HepG2 (cell line): Measurements from ENCODE around the gene PLCB4. TPM values are rescaled to one million over a fixed set of nuclear protein-coding genes. Genes with fewer than 3 reads are reported as not detected.

Experiments
- ATAC-seq: fragments of 200-7000 bp; cut with Tn5 transposase; 3 replicates; pipeline ENCODE4 v1.9.1; 2020; ENCODE audit warnings: mild to moderate bottlenecking, moderate library complexity
- BruUV-seq: library from RNA; stranded (reverse); fragments of 400-500 nt; replicated peaks from 2 replicates; lab custom pipeline; 2021; lab: Mats Ljungman, UMichigan
- CTCF ChIA-PET: fragments of 300-600 bp; formaldehyde crosslinking; extraction: SDS; loops from one replicate; lab custom pipeline; 2021; ENCODE audit warnings: low total read pairs, inconsistent platforms, low intra/inter-chr PET ratio; lab: Yijun Ruan, JAX
- POLR2A ChIA-PET: fragments of 350-600 bp; sonication (Branson Sonifier 250); formaldehyde crosslinking; loops from one replicate; lab custom pipeline; 2020; ENCODE audit warnings: antibody characterized with exemption, inconsistent platforms; lab: Yijun Ruan, JAX
- DNase-seq: peaks from one replicate; pipeline ENCODE4 v3.0.0-alpha.2; 2015; ENCODE audit warnings: low spot score
- FAIRE-seq: peaks from 3 replicates; lab custom pipeline; 2011; peaks lifted over from hg19 to GRCh38; lab: Jason Lieb, UNC
- H2AFZ ChIP-seq: one replicate; pipeline ENCODE4 v1.6.1; 2011; ENCODE audit warnings: low read length, inconsistent platforms
- H3K27ac ChIP-seq: fragments of 300-600 bp; 3 replicates; pipeline ENCODE4 v1.8.0; 2011; ENCODE audit warnings: mixed run types, mild to moderate bottlenecking, mixed read lengths, low read length, inconsistent platforms; ENCODE audit not compliant: insufficient read depth; ENCODE audit errors: extremely low read length
- H3K27me3 ChIP-seq, 2 experiments: fragments of 200-600 bp in 1 of 2; 2 replicates in 1 of 2; 3 replicates in 1 of 2; pipeline versions ENCODE4 v1.6.0 to v1.8.0; 2011; ENCODE audit warnings: low read length in 2 of 2, mild to moderate bottlenecking in 2 of 2, moderate library complexity in 2 of 2, inconsistent platforms in 1 of 2; ENCODE audit not compliant: insufficient read depth in 2 of 2, control insufficient read depth in 1 of 2
- H3K36me3 ChIP-seq, 2 experiments: fragments of 200-600 bp in 1 of 2; replicated peaks in 1 of 2; 2 replicates in 1 of 2; 3 replicates in 1 of 2; pipeline versions ENCODE4 v1.5.1 to v1.8.0; 2011; ENCODE audit warnings: low read length in 2 of 2, inconsistent platforms in 1 of 2; ENCODE audit not compliant: insufficient read depth in 2 of 2, control insufficient read depth in 1 of 2
- H3K4me1 ChIP-seq: 2 replicates; pipeline ENCODE4 v1.5.1; 2012; ENCODE audit warnings: low read length, inconsistent platforms; ENCODE audit not compliant: insufficient read depth
- H3K4me2 ChIP-seq: 2 replicates; pipeline ENCODE4 v1.6.0; 2011; ENCODE audit warnings: low read depth, low read length, inconsistent platforms
- H3K4me3 ChIP-seq, 3 experiments: fragments of 200-600 bp in 1 of 3; sonication (generic), shearing (Covaris generic) in 1 of 3; replicated peaks in 1 of 3; 2 replicates each; pipeline ENCODE4 v1.5.1; 2011 to 2016; ENCODE audit warnings: low read length in 3 of 3, inconsistent platforms in 2 of 3, low read depth in 2 of 3, mild to moderate bottlenecking in 2 of 3, control low read depth in 1 of 3, mixed read lengths in 1 of 3; ENCODE audit not compliant: insufficient read depth in 1 of 3
- H3K79me2 ChIP-seq: one replicate; pipeline ENCODE4 v1.6.1; 2011; ENCODE audit warnings: low read length, inconsistent platforms; ENCODE audit not compliant: insufficient read depth
- H3K9ac ChIP-seq: 2 replicates; pipeline ENCODE4 v1.6.0; 2011; ENCODE audit warnings: mild to moderate bottlenecking, low read depth, low read length, inconsistent platforms; ENCODE audit not compliant: insufficient read depth
- H3K9me3 ChIP-seq: 2 replicates; pipeline ENCODE4 v1.5.1; 2012; ENCODE audit warnings: mild to moderate bottlenecking, low read length
- H4K20me1 ChIP-seq: 2 replicates; pipeline ENCODE4 v1.6.0; 2011; ENCODE audit warnings: inconsistent platforms, mild to moderate bottlenecking, low read length, moderate library complexity; ENCODE audit not compliant: insufficient read depth
- NFE2L1 ChIP-seq: sonication (generic); formaldehyde crosslinking; IDR thresholded peaks from 2 replicates; pipeline ENCODE4 v1.4.0; 2020; ENCODE audit warnings: missing genetic modification reagents, mild to moderate bottlenecking, borderline replicate concordance
- TBX3 ChIP-seq: fragments of 450-650 bp; IDR thresholded peaks from 2 replicates; pipeline ENCODE4 v1.6.1; 2017; ENCODE audit warnings: antibody characterized with exemption, mild to moderate bottlenecking, inconsistent platforms, borderline replicate concordance
- ZNF292 ChIP-seq: sonication (generic); formaldehyde crosslinking; IDR thresholded peaks from 2 replicates; pipeline ENCODE4 v1.8.1; 2022; ENCODE audit warnings: mild to moderate bottlenecking, low read depth, missing genetic modification reagents, borderline replicate concordance
- ZNF451 ChIP-seq: sonication (generic); formaldehyde crosslinking; IDR thresholded peaks from 2 replicates; pipeline ENCODE4 v1.5.0; 2020; ENCODE audit warnings: mild to moderate bottlenecking, missing genetic modification reagents
- WGBS: methylation state at CpG from one replicate; pipeline ENCODE4 v1.1.6; 2017; ENCODE audit warnings: low lambda C conversion rate; 5-methylcytosine and 5-hydroxymethylcytosine counted together
- in situ Hi-C: cut with HindIII; loops from 2 replicates; pipeline ENCODE4 v1.10.0; 2017; ENCODE audit warnings: low pct_unique_long_range_greater_than_20kb; ENCODE audit not compliant: extremely low pct_ligation_motif_present
- intact Hi-C: fragments of 100-400 bp; cut with micrococcal nuclease; formaldehyde crosslinking; loops from one replicate; pipeline ENCODE4 v1.10.0; 2022; ENCODE audit not compliant: unreplicated experiment
- polyA plus RNA-seq, 8 experiments: library from polyadenylated mRNA; depleted of rRNA in 3 of 8; stranded (reverse) in 7 of 8; unstranded in 1 of 8; fragments of >200 nt; fragmentation: Illumina TruSeq in 4 of 8; extraction: Trizol in 4 of 8; gene quantifications; 2 replicates each; pipeline versions ENCODE4 v1.2.1 to v1.2.3, GENCODE V29; 2011 to 2016; ENCODE audit warnings: low read depth in 4 of 8, missing spikeins in 1 of 8, mixed read lengths in 1 of 8; ENCODE audit not compliant: insufficient read depth in 1 of 8
- total RNA-seq, 5 experiments: library from RNA; depleted of rRNA; stranded (reverse); fragments of >200 nt; fragmentation: Illumina TruSeq; extraction: Trizol; gene quantifications; 2 replicates each; pipeline ENCODE4 v1.2.3, GENCODE V29; 2016; ENCODE audit warnings: low read depth in 1 of 5
- TF ChIP-seq, protein P1 (sequence below): IDR thresholded peaks from 2 replicates; pipeline ENCODE4 v1.6.1; 2016; ENCODE audit warnings: low read depth, missing genetic modification reagents, missing compliant biosample characterization
- TF ChIP-seq, protein P2 (sequence below): sonication (generic); formaldehyde crosslinking; IDR thresholded peaks from 2 replicates; pipeline ENCODE4 v1.8.1; 2023; ENCODE audit warnings: mild to moderate bottlenecking, missing genetic modification reagents
- TF ChIP-seq, protein P3 (sequence below): sonication (generic); formaldehyde crosslinking; IDR thresholded peaks from 2 replicates; pipeline ENCODE4 v1.5.0; 2020; ENCODE audit warnings: mild to moderate bottlenecking, missing genetic modification reagents, borderline replicate concordance

Gene PLCB4
- total and polyA plus RNA-seq, 2 of the 13 experiments (the other 11 are each of a cell fraction or from before 2014, with no cell fraction given): 0.01 TPM; not detected in 1

DNA sequence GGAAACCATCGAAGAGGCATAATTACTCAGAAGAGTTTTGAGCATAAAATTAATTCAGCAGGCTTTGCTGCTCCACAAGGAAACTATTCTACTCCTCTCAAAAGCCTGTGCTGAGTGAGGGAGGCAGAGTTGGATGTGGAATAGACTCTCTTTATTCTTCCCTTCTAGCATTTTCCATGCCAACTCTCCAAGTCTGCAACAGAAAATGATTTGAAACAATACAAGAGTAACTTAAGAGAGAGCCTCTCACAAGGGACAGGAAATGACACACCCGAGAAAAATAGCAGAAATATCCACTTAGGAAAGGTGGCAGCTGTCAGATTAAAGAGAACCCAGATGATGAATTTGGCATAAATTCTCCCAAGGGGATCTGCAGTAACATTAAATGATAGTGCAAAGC lies 419.2 kb downstream of the PLCB4 start (continued):
- TF ChIP-seq, protein P1, sequence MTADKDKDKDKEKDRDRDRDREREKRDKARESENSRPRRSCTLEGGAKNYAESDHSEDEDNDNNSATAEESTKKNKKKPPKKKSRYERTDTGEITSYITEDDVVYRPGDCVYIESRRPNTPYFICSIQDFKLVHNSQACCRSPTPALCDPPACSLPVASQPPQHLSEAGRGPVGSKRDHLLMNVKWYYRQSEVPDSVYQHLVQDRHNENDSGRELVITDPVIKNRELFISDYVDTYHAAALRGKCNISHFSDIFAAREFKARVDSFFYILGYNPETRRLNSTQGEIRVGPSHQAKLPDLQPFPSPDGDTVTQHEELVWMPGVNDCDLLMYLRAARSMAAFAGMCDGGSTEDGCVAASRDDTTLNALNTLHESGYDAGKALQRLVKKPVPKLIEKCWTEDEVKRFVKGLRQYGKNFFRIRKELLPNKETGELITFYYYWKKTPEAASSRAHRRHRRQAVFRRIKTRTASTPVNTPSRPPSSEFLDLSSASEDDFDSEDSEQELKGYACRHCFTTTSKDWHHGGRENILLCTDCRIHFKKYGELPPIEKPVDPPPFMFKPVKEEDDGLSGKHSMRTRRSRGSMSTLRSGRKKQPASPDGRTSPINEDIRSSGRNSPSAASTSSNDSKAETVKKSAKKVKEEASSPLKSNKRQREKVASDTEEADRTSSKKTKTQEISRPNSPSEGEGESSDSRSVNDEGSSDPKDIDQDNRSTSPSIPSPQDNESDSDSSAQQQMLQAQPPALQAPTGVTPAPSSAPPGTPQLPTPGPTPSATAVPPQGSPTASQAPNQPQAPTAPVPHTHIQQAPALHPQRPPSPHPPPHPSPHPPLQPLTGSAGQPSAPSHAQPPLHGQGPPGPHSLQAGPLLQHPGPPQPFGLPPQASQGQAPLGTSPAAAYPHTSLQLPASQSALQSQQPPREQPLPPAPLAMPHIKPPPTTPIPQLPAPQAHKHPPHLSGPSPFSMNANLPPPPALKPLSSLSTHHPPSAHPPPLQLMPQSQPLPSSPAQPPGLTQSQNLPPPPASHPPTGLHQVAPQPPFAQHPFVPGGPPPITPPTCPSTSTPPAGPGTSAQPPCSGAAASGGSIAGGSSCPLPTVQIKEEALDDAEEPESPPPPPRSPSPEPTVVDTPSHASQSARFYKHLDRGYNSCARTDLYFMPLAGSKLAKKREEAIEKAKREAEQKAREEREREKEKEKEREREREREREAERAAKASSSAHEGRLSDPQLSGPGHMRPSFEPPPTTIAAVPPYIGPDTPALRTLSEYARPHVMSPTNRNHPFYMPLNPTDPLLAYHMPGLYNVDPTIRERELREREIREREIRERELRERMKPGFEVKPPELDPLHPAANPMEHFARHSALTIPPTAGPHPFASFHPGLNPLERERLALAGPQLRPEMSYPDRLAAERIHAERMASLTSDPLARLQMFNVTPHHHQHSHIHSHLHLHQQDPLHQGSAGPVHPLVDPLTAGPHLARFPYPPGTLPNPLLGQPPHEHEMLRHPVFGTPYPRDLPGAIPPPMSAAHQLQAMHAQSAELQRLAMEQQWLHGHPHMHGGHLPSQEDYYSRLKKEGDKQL (CRISPR knock-in tag): no peak

DNA sequence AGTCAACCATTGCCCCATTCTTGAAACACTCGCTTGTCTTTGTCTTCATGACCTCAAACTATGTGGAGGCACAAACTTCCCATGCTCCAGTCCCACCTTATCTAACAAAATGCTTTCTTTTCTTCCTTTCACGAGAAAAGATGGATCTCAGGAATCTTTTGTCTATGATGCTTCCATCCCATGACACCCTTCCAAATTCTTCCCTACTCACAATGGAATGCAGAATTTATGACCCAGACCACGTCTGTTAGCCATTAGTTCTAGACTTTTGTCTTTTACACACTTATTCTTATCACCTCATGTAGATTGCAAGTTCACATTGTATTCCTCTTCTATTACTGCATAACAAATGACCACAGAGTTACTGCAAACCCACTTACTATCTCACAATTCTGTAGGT lies 421.3 kb downstream of the PLCB4 start:
- no peaks in the 10 kb centered on the region for H3K79me2 ChIP-seq
- POLR2A ChIA-PET: no interaction called here
- 3% methylated on average over 3 of the region's 3 CpGs for WGBS
- in situ Hi-C loops: no loop called here
- no peak for DNase-seq
- ATAC-seq: no peak
- intact Hi-C loops: no loop called here
- H3K9ac ChIP-seq: no peak overlapping the region
- no peak for FAIRE-seq
- no peaks in the 10 kb centered on the region for H4K20me1 ChIP-seq
- H3K4me1 ChIP-seq: no peaks in the 10 kb centered on the region
- no peak overlapping the region for H3K4me3 ChIP-seq
- no peak overlapping the region for H3K4me2 ChIP-seq
- H3K36me3 ChIP-seq: no peaks in the 10 kb centered on the region
- no peaks in the 10 kb centered on the region for H3K9me3 ChIP-seq
- 0 out of 5 replicates have a peak, but pooled peaks cover 0 to 5% of the 10 kb centered on the region in 2 experiments for H3K27me3 ChIP-seq
- no peak overlapping the region for H3K27ac ChIP-seq
- CTCF ChIA-PET: no interaction called here
- BruUV-seq: no TSS peak
- H2AFZ ChIP-seq: no peak overlapping the region
- no peak for TF ChIP-seq ZNF292
- TF ChIP-seq, protein P2, sequence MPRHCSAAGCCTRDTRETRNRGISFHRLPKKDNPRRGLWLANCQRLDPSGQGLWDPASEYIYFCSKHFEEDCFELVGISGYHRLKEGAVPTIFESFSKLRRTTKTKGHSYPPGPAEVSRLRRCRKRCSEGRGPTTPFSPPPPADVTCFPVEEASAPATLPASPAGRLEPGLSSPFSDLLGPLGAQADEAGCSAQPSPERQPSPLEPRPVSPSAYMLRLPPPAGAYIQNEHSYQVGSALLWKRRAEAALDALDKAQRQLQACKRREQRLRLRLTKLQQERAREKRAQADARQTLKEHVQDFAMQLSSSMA: no peak
- TF ChIP-seq, protein P3, sequence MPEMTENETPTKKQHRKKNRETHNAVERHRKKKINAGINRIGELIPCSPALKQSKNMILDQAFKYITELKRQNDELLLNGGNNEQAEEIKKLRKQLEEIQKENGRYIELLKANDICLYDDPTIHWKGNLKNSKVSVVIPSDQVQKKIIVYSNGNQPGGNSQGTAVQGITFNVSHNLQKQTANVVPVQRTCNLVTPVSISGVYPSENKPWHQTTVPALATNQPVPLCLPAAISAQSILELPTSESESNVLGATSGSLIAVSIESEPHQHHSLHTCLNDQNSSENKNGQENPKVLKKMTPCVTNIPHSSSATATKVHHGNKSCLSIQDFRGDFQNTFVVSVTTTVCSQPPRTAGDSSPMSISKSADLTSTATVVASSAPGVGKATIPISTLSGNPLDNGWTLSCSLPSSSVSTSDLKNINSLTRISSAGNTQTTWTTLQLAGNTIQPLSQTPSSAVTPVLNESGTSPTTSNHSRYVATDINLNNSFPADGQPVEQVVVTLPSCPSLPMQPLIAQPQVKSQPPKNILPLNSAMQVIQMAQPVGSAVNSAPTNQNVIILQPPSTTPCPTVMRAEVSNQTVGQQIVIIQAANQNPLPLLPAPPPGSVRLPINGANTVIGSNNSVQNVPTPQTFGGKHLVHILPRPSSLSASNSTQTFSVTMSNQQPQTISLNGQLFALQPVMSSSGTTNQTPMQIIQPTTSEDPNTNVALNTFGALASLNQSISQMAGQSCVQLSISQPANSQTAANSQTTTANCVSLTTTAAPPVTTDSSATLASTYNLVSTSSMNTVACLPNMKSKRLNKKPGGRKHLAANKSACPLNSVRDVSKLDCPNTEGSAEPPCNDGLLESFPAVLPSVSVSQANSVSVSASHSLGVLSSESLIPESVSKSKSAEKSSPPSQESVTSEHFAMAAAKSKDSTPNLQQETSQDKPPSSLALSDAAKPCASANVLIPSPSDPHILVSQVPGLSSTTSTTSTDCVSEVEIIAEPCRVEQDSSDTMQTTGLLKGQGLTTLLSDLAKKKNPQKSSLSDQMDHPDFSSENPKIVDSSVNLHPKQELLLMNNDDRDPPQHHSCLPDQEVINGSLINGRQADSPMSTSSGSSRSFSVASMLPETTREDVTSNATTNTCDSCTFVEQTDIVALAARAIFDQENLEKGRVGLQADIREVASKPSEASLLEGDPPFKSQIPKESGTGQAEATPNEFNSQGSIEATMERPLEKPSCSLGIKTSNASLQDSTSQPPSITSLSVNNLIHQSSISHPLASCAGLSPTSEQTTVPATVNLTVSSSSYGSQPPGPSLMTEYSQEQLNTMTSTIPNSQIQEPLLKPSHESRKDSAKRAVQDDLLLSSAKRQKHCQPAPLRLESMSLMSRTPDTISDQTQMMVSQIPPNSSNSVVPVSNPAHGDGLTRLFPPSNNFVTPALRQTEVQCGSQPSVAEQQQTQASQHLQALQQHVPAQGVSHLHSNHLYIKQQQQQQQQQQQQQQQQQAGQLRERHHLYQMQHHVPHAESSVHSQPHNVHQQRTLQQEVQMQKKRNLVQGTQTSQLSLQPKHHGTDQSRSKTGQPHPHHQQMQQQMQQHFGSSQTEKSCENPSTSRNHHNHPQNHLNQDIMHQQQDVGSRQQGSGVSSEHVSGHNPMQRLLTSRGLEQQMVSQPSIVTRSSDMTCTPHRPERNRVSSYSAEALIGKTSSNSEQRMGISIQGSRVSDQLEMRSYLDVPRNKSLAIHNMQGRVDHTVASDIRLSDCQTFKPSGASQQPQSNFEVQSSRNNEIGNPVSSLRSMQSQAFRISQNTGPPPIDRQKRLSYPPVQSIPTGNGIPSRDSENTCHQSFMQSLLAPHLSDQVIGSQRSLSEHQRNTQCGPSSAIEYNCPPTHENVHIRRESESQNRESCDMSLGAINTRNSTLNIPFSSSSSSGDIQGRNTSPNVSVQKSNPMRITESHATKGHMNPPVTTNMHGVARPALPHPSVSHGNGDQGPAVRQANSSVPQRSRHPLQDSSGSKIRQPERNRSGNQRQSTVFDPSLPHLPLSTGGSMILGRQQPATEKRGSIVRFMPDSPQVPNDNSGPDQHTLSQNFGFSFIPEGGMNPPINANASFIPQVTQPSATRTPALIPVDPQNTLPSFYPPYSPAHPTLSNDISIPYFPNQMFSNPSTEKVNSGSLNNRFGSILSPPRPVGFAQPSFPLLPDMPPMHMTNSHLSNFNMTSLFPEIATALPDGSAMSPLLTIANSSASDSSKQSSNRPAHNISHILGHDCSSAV (CRISPR knock-in tag): no peak
- no peak for TF ChIP-seq ZNF451 (CRISPR knock-in tag)
- no peak for TF ChIP-seq NFE2L1 (CRISPR knock-in tag)
- no peak for TF ChIP-seq TBX3
